GM12892 (cell line): ENCODE results near the gene HABP4.

Experiments used
- POLR2A ChIP-seq: IDR thresholded peaks from 2 replicates; pipeline ENCODE4 v1.6.1; 2011; ENCODE audit warnings: low read depth, low read length, control low read depth
- POLR2AphosphoS5 ChIP-seq: IDR thresholded peaks from 2 replicates; pipeline ENCODE4 v1.6.1; 2011; ENCODE audit warnings: low read depth, low read length, control low read depth
- TAF1 ChIP-seq: IDR thresholded peaks from 2 replicates; pipeline ENCODE4 v1.6.1; 2011; ENCODE audit warnings: low read depth, mild to moderate bottlenecking, control low read depth, low read length, borderline replicate concordance

DNA sequence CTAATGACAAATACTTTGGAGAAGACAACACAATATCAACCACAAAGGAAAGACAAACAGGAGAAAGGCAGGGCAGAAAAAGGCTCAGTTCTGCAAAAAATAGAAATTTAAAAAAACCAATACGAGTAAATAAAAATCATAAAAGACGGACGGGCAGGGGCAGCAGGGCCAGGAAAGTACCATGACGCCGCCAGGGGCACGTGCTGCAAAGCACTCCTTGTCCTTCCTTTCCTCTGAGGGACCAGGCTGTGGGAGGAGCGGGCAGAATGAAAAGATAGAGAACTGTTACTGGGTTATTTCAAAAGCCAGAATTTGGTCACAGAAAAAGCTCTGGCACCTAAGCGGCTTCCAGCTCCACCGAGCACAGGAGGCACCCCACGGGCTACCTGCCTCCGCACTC is 53.9 kb downstream of the HABP4 start:
- TF ChIP-seq POLR2A (no peak), POLR2AphosphoS5 (no peak), TAF1 (no peak)
